ENCODE data around the gene POLR3F. TPM values are rescaled to one million over a fixed set of nuclear protein-coding genes. Genes with fewer than 3 reads are reported as not detected.
A peak's percentile ranks its signal among the peaks of the same experiment; 100 is the strongest.

Gene POLR3F
- total and polyA plus RNA-seq, 2 donors from 2014 or later, result 8.9 to 10.6 TPM

DNA sequence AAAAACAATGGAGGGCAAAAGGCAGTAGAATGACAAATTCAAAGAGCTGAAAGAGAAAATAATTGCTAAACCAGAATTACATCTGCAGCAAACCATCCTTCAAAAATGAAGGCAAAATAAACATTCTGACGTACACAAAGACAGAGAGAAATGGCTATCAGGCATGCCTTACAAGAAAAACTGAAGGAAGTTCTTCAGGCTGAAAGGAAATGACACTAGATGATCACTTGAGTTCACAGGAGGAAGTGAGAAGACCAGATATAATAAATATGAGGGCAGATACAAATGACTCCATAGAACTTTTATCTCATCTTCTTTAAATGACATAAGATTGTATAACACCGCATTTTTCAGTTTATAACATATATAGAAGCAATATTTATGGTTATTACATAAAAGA, 30.3 kb upstream of the POLR3F start:
- H3K27ac ChIP-seq (ENCODE audit: low read depth in 2 of 2, low read length in 2 of 2), result no peak overlapping the region
- TF ChIP-seq, protein P1, sequence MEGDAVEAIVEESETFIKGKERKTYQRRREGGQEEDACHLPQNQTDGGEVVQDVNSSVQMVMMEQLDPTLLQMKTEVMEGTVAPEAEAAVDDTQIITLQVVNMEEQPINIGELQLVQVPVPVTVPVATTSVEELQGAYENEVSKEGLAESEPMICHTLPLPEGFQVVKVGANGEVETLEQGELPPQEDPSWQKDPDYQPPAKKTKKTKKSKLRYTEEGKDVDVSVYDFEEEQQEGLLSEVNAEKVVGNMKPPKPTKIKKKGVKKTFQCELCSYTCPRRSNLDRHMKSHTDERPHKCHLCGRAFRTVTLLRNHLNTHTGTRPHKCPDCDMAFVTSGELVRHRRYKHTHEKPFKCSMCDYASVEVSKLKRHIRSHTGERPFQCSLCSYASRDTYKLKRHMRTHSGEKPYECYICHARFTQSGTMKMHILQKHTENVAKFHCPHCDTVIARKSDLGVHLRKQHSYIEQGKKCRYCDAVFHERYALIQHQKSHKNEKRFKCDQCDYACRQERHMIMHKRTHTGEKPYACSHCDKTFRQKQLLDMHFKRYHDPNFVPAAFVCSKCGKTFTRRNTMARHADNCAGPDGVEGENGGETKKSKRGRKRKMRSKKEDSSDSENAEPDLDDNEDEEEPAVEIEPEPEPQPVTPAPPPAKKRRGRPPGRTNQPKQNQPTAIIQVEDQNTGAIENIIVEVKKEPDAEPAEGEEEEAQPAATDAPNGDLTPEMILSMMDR (IDR thresholded peaks at IDR 0.05; ENCODE audit: borderline replicate concordance, extremely low read depth, insufficient read depth), result no peak

DNA sequence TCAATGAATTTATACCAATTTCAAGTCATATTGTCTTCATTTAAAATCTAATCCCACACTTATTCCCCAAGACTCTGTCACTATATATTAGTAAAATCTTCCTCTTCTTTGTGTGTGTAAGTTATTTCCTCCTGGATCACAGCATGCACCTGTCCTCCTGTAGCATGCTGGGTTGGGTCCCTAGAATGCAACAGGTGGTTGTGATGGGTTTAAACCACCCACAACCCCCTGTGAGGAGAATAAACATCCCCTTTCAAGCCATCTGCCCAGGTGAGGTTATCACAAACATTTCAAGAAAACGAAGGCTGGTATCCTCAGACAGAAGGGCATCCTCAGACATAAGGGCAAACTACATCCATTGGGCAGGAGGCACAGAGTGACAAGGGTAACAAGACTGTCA, 26.8 kb upstream of the POLR3F start:
- TF ChIP-seq, protein P1 (IDR thresholded peaks at IDR 0.05; ENCODE audit: borderline replicate concordance, extremely low read depth, insufficient read depth), result no peak
- FAIRE-seq (no peak), DNase-seq (no peak)
- H3K4me1 ChIP-seq (ENCODE audit: control insufficient read depth in 2 of 3, insufficient read depth in 2 of 3, low read depth in 1 of 3, low read length in 3 of 3), result peaks cover 0 to 3% (median 0%) of the 10 kb centered on the region in 3 donors
- intact Hi-C loops (cut with DNase I), result no loop called here
- H3K27me3 ChIP-seq (ENCODE audit: control insufficient read depth, insufficient read depth, low read length), result no peaks in the 10 kb centered on the region
- no peaks in the 10 kb centered on the region for H3K9me3 ChIP-seq (ENCODE audit: control insufficient read depth in 2 of 3, insufficient read depth in 1 of 3, low read length in 3 of 3)
- no peak overlapping the region for H3K4me3 ChIP-seq (ENCODE audit: low read length in 3 of 3)
- H3K36me3 ChIP-seq (ENCODE audit: control insufficient read depth in 2 of 3, insufficient read depth in 3 of 3, low read length in 3 of 3), result no peaks in the 10 kb centered on the region
- H3K9ac ChIP-seq (ENCODE audit: low read length in 3 of 3), result no peak overlapping the region
- H3K27ac ChIP-seq (ENCODE audit: low read depth in 2 of 2, low read length in 2 of 2), result no peak overlapping the region

More for the DNA sequence above, 30.3 kb upstream of the POLR3F start:
- no peak overlapping the region for H3K9ac ChIP-seq (ENCODE audit: low read length in 3 of 3)
- FAIRE-seq (no peak), DNase-seq (no peak)
- no peaks in the 10 kb centered on the region for H3K36me3 ChIP-seq (ENCODE audit: control insufficient read depth in 2 of 3, insufficient read depth in 3 of 3, low read length in 3 of 3)
- no peaks in the 10 kb centered on the region for H3K27me3 ChIP-seq (ENCODE audit: control insufficient read depth, insufficient read depth, low read length)
- no peak overlapping the region for H3K4me3 ChIP-seq (ENCODE audit: low read length in 3 of 3)
- no peaks in the 10 kb centered on the region for H3K9me3 ChIP-seq (ENCODE audit: control insufficient read depth in 2 of 3, insufficient read depth in 1 of 3, low read length in 3 of 3)
- intact Hi-C loops (cut with DNase I), result no loop called here
- H3K4me1 ChIP-seq (ENCODE audit: control insufficient read depth in 2 of 3, insufficient read depth in 2 of 3, low read depth in 1 of 3, low read length in 3 of 3), result no peaks in the 10 kb centered on the region

DNA sequence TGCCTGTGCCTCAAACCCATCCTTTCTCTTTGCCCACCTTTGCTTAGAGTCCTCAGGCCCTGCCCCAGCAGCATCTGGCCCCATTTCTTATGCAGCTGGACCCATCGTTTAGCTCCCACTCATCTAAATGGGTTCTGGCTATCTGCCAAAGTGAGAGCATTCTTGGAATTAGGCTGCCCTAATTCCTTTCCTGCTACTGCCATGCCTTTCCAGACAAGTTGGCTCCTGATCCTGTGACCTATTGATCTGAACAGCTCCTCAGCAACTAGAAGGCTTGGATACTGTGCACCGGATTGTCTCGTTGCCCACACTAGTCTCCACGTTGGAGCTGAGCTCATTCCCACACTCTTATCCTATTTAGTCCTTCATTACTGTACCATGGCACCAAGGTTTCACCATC, 23.3 kb upstream of the POLR3F start:
- FAIRE-seq, result no peak
- intact Hi-C loops (cut with DNase I), result no loop called here
- H3K27me3 ChIP-seq (ENCODE audit: control insufficient read depth, insufficient read depth, low read length), result no peaks in the 10 kb centered on the region

More for the DNA sequence above, 23.3 kb upstream of the POLR3F start:
- H3K27ac ChIP-seq (ENCODE audit: low read depth in 2 of 2, low read length in 2 of 2), result no peak overlapping the region
- H3K4me1 ChIP-seq (ENCODE audit: control insufficient read depth in 2 of 3, insufficient read depth in 2 of 3, low read depth in 1 of 3, low read length in 3 of 3), result peaks cover 0 to 3% (median 0%) of the 10 kb centered on the region in 3 donors
- H3K9me3 ChIP-seq (ENCODE audit: control insufficient read depth in 2 of 3, insufficient read depth in 1 of 3, low read length in 3 of 3), result no peaks in the 10 kb centered on the region
- DNase-seq, result peak in 1 of 5 donors; percentile 15
- H3K4me3 ChIP-seq (ENCODE audit: low read length in 3 of 3), result no peak overlapping the region
- no peaks in the 10 kb centered on the region for H3K36me3 ChIP-seq (ENCODE audit: control insufficient read depth in 2 of 3, insufficient read depth in 3 of 3, low read length in 3 of 3)
- no peak overlapping the region for H3K9ac ChIP-seq (ENCODE audit: low read length in 3 of 3)
- TF ChIP-seq, protein P1 (IDR thresholded peaks at IDR 0.05; ENCODE audit: borderline replicate concordance, extremely low read depth, insufficient read depth), result no peak
